SK-N-MC (cell line): ENCODE measurements around the gene RYR1.

Experiments used
- EZH2 ChIP-seq: fragments of 200-600 bp; sonication (generic); IDR thresholded peaks from one replicate; pipeline ENCODE4 v1.6.1; 2017; ENCODE audit warnings: antibody characterized with exemption
- FOXP2 ChIP-seq: optimal IDR thresholded peaks from 2 replicates; pipeline ENCODE3; 2011; ENCODE audit warnings: mild to moderate bottlenecking, moderate library complexity; ENCODE audit not compliant: insufficient read depth; ENCODE audit errors: extremely low read length, control extremely low read depth

GRCh38 chr19:38404858-38405257 lies 28.6 kb upstream of the RYR1 start:
- TF ChIP-seq EZH2, result no peak
- TF ChIP-seq FOXP2, result no peak
